A673 (cell line): Measurements from ENCODE around the gene AHDC1.

Experiments
- CTCF ChIP-seq: fragments of 300-800, 200-600 bp; sonication (generic); conservative IDR thresholded peaks from 2 replicates; pipeline ENCODE4 v1.5.1; 2017; ENCODE audit warnings: low read depth, mild to moderate bottlenecking, antibody characterized with exemption, low read length, moderate library complexity, mixed read lengths
- EZH2 ChIP-seq: fragments of 200-600 bp; sonication (generic); IDR thresholded peaks from 2 replicates; pipeline ENCODE4 v1.6.1; 2017; ENCODE audit warnings: borderline replicate concordance, low read depth, mild to moderate bottlenecking, mixed read lengths, antibody characterized with exemption, low read length; ENCODE audit not compliant: poor library complexity, severe bottlenecking

- TF ChIP-seq EZH2 (no peak), CTCF (no peak)
These were observed 59.1 kb downstream of the AHDC1 start for GRCh38 chr1:27544834-27545233.
